Panc1 (cell line): ENCODE results near the gene LMNTD2. TPM values are rescaled to one million over a fixed set of nuclear protein-coding genes. Genes with fewer than 3 reads are reported as not detected.

Experiments
- ATAC-seq: fragments of 200-7000 bp; cut with Tn5 transposase; 2 replicates; pipeline ENCODE4 v1.9.1; 2020; ENCODE audit warnings: mild to moderate bottlenecking, moderate library complexity
- BruUV-seq: library from RNA; stranded (reverse); fragments of 400-500 nt; replicated peaks from 2 replicates; lab custom pipeline; 2021; lab: Mats Ljungman, UMichigan
- CTCF ChIA-PET: fragments of 300-600 bp; sonication (Branson Sonifier 250); formaldehyde crosslinking; loops from one replicate; lab custom pipeline; 2022; ENCODE audit warnings: antibody characterized with exemption; lab: Charles Lee
- POLR2A ChIA-PET: fragments of 300-600 bp; sonication (Branson Sonifier 250); formaldehyde crosslinking; loops from one replicate; lab custom pipeline; 2022; ENCODE audit warnings: antibody characterized with exemption; lab: Charles Lee
- DNase-seq: peaks from one replicate; pipeline ENCODE4 v3.0.0-alpha.2; 2010; ENCODE audit warnings: low read depth, low spot score
- H3K27ac ChIP-seq: 2 replicates; pipeline ENCODE4 v1.5.1; 2011; ENCODE audit warnings: mild to moderate bottlenecking, low read length, inconsistent platforms
- H3K27me3 ChIP-seq: fragments of 200-500 bp; sonication (Bioruptor generic); 2 replicates; pipeline ENCODE4 v1.6.0; 2014; ENCODE audit warnings: low read length, inconsistent platforms; ENCODE audit not compliant: control insufficient read depth, insufficient read depth
- H3K36me3 ChIP-seq: fragments of 200-500 bp; sonication (Bioruptor generic); 2 replicates; pipeline ENCODE4 v1.5.1; 2014; ENCODE audit warnings: inconsistent platforms, mild to moderate bottlenecking, low read length, moderate library complexity; ENCODE audit not compliant: control insufficient read depth, insufficient read depth
- H3K4me1 ChIP-seq: 2 replicates; pipeline ENCODE4 v1.5.1; 2011; ENCODE audit warnings: inconsistent platforms, mild to moderate bottlenecking, low read length, moderate library complexity; ENCODE audit not compliant: control insufficient read depth, insufficient read depth
- H3K4me3 ChIP-seq, 2 experiments: 2 replicates each; pipeline ENCODE4 v1.5.1; 2011 to 2012; ENCODE audit warnings: low read depth in 2 of 2, low read length in 2 of 2, mild to moderate bottlenecking in 2 of 2, inconsistent platforms in 1 of 2, moderate library complexity in 1 of 2
- H3K9me3 ChIP-seq: fragments of 200-500 bp; sonication (Bioruptor generic); 2 replicates; pipeline ENCODE4 v1.5.1; 2014; ENCODE audit warnings: low read depth, mild to moderate bottlenecking, inconsistent platforms, low read length, moderate library complexity; ENCODE audit not compliant: control insufficient read depth, insufficient read depth
- POLR2AphosphoS5 ChIP-seq: IDR thresholded peaks from 2 replicates; pipeline ENCODE4 v1.6.1; 2012; ENCODE audit warnings: mild to moderate bottlenecking, low read depth, low read length, moderate library complexity
- REST ChIP-seq, 2 experiments: IDR thresholded peaks; 2 replicates each; pipeline ENCODE4 v1.6.1; 2011 to 2012; ENCODE audit warnings: low read depth in 2 of 2, control low read depth in 1 of 2, low read length in 1 of 2, mild to moderate bottlenecking in 1 of 2, moderate library complexity in 1 of 2; ENCODE audit not compliant: insufficient read depth in 1 of 2
- SIN3A ChIP-seq: IDR thresholded peaks from 2 replicates; pipeline ENCODE4 v1.6.1; 2012; ENCODE audit warnings: low read depth, mild to moderate bottlenecking, low read length, moderate library complexity, borderline replicate concordance; ENCODE audit not compliant: insufficient read depth
- TCF7L2 ChIP-seq: IDR thresholded peaks from 2 replicates; pipeline ENCODE4 v1.6.1; 2011; ENCODE audit warnings: mild to moderate bottlenecking, low read depth, low read length, inconsistent platforms
- in situ Hi-C: cut with HindIII; loops from 2 replicates; pipeline ENCODE4 v1.10.0; 2016; ENCODE audit warnings: low sequenced_read_pairs, low pct_unique_long_range_greater_than_20kb
- intact Hi-C: fragments of 100-400 bp; cut with micrococcal nuclease; formaldehyde crosslinking; loops from one replicate; pipeline ENCODE4 v1.10.0; 2022; ENCODE audit not compliant: unreplicated experiment
- total RNA-seq: library from RNA; stranded (reverse); gene quantifications from one replicate; pipeline ENCODE4 v1.2.1, GENCODE V29; 2021; ENCODE audit not compliant: unreplicated experiment
- TF ChIP-seq, protein P1 (sequence below): fragments of 450-650 bp; IDR thresholded peaks from 2 replicates; pipeline ENCODE4 v1.5.1; 2017; ENCODE audit warnings: mild to moderate bottlenecking

The LMNTD2 gene
- total RNA-seq, 1 experiment from 2014 or later = 21.8 TPM

DNA sequence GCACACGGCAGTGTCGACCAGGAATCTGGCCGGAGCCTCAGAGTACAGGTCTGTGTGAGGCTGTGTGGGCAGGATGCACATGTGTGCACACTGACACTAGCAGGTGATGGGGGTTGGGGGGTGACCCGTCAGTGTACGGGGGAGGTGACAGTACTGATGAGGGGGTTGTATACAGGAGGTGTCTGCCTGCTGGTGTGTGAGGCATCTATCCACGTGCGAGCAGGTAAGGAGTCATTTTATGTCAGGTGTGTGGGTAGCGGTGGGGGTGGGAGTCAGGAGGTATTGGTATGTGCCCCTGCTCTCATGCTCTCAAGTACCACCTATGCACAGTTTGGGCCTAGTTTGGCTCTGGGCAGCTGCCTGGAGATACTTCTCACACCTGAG, 11.3 kb upstream of the LMNTD2 start:
- H3K4me1 ChIP-seq = peaks cover 34% of the 10 kb centered on the region
- H3K4me3 ChIP-seq = no peak overlapping the region
- H3K9me3 ChIP-seq = no peaks in the 10 kb centered on the region
- H3K36me3 ChIP-seq = no peaks in the 10 kb centered on the region; the same call in 1 of the 2 replicates
- CTCF ChIA-PET = no interaction called here
- H3K27me3 ChIP-seq = no peaks in the 10 kb centered on the region
- no TSS peak for BruUV-seq
- no peak for DNase-seq
- in situ Hi-C loops (no loop called here), intact Hi-C loops (no loop called here)
- TF ChIP-seq POLR2AphosphoS5 (no peak), TCF7L2 (no peak), SIN3A (no peak), REST (IDR thresholded peaks at IDR 0.05; ENCODE audit: insufficient read depth in 1 of 2, low read depth in 2 of 2, low read length in 1 of 2) (no peak)
- TF ChIP-seq, protein P1, sequence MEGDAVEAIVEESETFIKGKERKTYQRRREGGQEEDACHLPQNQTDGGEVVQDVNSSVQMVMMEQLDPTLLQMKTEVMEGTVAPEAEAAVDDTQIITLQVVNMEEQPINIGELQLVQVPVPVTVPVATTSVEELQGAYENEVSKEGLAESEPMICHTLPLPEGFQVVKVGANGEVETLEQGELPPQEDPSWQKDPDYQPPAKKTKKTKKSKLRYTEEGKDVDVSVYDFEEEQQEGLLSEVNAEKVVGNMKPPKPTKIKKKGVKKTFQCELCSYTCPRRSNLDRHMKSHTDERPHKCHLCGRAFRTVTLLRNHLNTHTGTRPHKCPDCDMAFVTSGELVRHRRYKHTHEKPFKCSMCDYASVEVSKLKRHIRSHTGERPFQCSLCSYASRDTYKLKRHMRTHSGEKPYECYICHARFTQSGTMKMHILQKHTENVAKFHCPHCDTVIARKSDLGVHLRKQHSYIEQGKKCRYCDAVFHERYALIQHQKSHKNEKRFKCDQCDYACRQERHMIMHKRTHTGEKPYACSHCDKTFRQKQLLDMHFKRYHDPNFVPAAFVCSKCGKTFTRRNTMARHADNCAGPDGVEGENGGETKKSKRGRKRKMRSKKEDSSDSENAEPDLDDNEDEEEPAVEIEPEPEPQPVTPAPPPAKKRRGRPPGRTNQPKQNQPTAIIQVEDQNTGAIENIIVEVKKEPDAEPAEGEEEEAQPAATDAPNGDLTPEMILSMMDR = no peak
- ATAC-seq = no peak
- POLR2A ChIA-PET = no interaction called here
- H3K27ac ChIP-seq = no peak overlapping the region

DNA sequence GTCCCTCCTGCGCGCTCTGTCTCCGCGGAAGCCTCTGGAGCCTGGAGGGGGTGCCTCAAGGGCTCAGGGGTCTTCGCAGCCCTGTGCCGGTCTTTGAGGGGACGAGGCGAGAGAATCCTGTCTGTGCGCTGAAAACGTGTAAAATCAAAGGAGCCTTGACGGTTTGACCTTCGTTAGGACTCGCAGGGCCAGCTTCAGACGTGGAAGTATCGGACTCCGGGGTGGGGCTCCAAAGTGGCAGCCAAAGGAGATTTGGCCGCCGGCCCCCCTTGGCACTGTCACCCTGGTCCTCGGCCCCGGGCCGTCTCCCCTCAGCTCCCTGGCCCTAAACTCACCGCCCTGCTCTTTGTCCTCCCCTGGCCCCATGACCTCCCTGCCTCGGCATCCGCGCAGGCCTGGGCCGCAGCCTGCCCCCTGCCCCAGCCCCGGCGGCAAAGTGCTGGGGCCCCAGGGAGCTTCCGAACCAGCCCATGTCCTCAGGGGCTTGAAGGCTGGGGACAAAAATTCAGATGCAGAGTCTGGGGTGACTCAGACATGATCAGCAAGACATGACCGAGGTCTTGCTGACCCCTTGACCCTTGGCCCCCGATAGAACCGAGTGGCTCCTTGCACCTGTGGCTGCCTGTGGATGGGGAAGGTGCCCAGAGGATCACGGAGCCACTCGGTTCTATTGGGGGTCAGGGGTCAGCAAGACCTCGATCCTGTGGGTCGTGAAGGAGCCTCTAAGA, 8.8 kb upstream of the LMNTD2 start:
- no peaks in the 10 kb centered on the region for H3K9me3 ChIP-seq
- ATAC-seq (no peak), DNase-seq (no peak)
- no peaks in the 10 kb centered on the region for H3K27me3 ChIP-seq
- ChIA-PET POLR2A (interaction anchor here (0.6 kb wide), 1 partner anchor 9 kb away, joined by 4 read pairs; no protein-coding TSS in a partner anchor), CTCF (no interaction called here)
- intact Hi-C loops (no loop called here), in situ Hi-C loops (no loop called here)
- TF ChIP-seq SIN3A (no peak), TCF7L2 (no peak), REST (IDR thresholded peaks at IDR 0.05; ENCODE audit: insufficient read depth in 1 of 2, low read depth in 2 of 2, low read length in 1 of 2) (no peak)
- H3K36me3 ChIP-seq = no peaks in the 10 kb centered on the region
- BruUV-seq = TSS peak; percentile 81
- peaks cover 41% of the 10 kb centered on the region for H3K4me1 ChIP-seq
- H3K4me3 ChIP-seq = peak overlapping the region; percentile 61 to 68
- H3K27ac ChIP-seq = peak overlapping the region; percentile 90
